IPS-18c (cell line): ENCODE measurements around the gene CCDC110.

Source experiments
- H3K4me3 ChIP-seq: 2 replicates; pipeline ENCODE4 v1.7.0; 2013; ENCODE audit warnings: low read depth, mild to moderate bottlenecking, low read length, moderate library complexity; ENCODE audit not compliant: insufficient read depth
- H3K9me3 ChIP-seq: one replicate; pipeline ENCODE4 v1.6.1; 2013; ENCODE audit warnings: mild to moderate bottlenecking, low read length, moderate library complexity; ENCODE audit not compliant: control insufficient read depth, insufficient read depth

Gene CCDC110

GRCh38 chr4:185481401-185481800 is 9.9 kb upstream of the CCDC110 start:
- Histone ChIP-seq H3K9me3 (no peaks in the 10 kb centered on the region), H3K4me3 (no peak overlapping the region)

GRCh38 chr4:185480016-185480732 is 8.6 kb upstream of the CCDC110 start:
- Histone ChIP-seq H3K4me3 (no peak overlapping the region), H3K9me3 (no peaks in the 10 kb centered on the region)

GRCh38 chr4:185479507-185479971 is 8.0 kb upstream of the CCDC110 start:
- Histone ChIP-seq H3K9me3 (no peaks in the 10 kb centered on the region), H3K4me3 (no peak overlapping the region)

GRCh38 chr4:185473247-185473646 is 1.7 kb upstream of the CCDC110 start:
- H3K9me3 ChIP-seq: peaks cover 2% of the 10 kb centered on the region
- no peak overlapping the region for H3K4me3 ChIP-seq

GRCh38 chr4:185472103-185472542 is 590 bp upstream of the CCDC110 start:
- Histone ChIP-seq H3K9me3 (peaks cover 2% of the 10 kb centered on the region), H3K4me3 (peak overlapping the region; percentile 86; the same call in 1 of the 2 replicates)

- H3K4me3 ChIP-seq: peak overlapping the region; percentile 69
- peaks cover 2% of the 10 kb centered on the region for H3K9me3 ChIP-seq
Measured at GRCh38 chr4:185470501-185471195, 885 bp downstream of the CCDC110 start.

GRCh38 chr4:185469580-185470154 is 1.9 kb downstream of the CCDC110 start:
- Histone ChIP-seq H3K4me3 (no peak overlapping the region), H3K9me3 (peaks cover 2% of the 10 kb centered on the region)

- no peak overlapping the region for H3K4me3 ChIP-seq
- H3K9me3 ChIP-seq: peaks cover 2% of the 10 kb centered on the region
Measured at GRCh38 chr4:185468999-185469398, 2.5 kb downstream of the CCDC110 start.

- H3K9me3 ChIP-seq: peaks cover 2% of the 10 kb centered on the region
- H3K4me3 ChIP-seq: no peak overlapping the region
Measured at GRCh38 chr4:185467991-185468390, 3.5 kb downstream of the CCDC110 start.

GRCh38 chr4:185467101-185467500 is 4.4 kb downstream of the CCDC110 start:
- Histone ChIP-seq H3K9me3 (peaks cover 2% of the 10 kb centered on the region), H3K4me3 (no peak overlapping the region)

GRCh38 chr4:185465707-185466106 is 5.8 kb downstream of the CCDC110 start:
- H3K4me3 ChIP-seq: no peak overlapping the region
- H3K9me3 ChIP-seq: peaks cover 2% of the 10 kb centered on the region

- Histone ChIP-seq H3K9me3 (peaks cover 2% of the 10 kb centered on the region), H3K4me3 (no peak overlapping the region)
Measured at GRCh38 chr4:185464887-185465286, 6.6 kb downstream of the CCDC110 start.

- H3K9me3 ChIP-seq: no peaks in the 10 kb centered on the region
- H3K4me3 ChIP-seq: no peak overlapping the region
Measured at GRCh38 chr4:185464183-185464582, 7.3 kb downstream of the CCDC110 start.

- Histone ChIP-seq H3K4me3 (no peak overlapping the region), H3K9me3 (no peaks in the 10 kb centered on the region)
Measured at GRCh38 chr4:185463541-185463940, 8.0 kb downstream of the CCDC110 start.

- H3K9me3 ChIP-seq: no peaks in the 10 kb centered on the region
- no peak overlapping the region for H3K4me3 ChIP-seq
Measured at GRCh38 chr4:185461565-185461964, 10.0 kb downstream of the CCDC110 start.

- H3K9me3 ChIP-seq: no peaks in the 10 kb centered on the region
- no peak overlapping the region for H3K4me3 ChIP-seq
Measured at GRCh38 chr4:185457136-185457535, 14.4 kb downstream of the CCDC110 start.

- Histone ChIP-seq H3K9me3 (no peaks in the 10 kb centered on the region), H3K4me3 (no peak overlapping the region)
Measured at GRCh38 chr4:185456131-185456530, 15.4 kb downstream of the CCDC110 start.

GRCh38 chr4:185445209-185445608 is 26.3 kb downstream of the CCDC110 start:
- no peaks in the 10 kb centered on the region for H3K9me3 ChIP-seq
- no peak overlapping the region for H3K4me3 ChIP-seq
